ENCODE measurements around the gene HSPG2.
"Not testable (repeated sequence)": the region's sequence is repeated elsewhere in the genome, so short reads cannot be mapped to it uniquely, and the experiment has no call there.

The HSPG2 gene

DNA sequence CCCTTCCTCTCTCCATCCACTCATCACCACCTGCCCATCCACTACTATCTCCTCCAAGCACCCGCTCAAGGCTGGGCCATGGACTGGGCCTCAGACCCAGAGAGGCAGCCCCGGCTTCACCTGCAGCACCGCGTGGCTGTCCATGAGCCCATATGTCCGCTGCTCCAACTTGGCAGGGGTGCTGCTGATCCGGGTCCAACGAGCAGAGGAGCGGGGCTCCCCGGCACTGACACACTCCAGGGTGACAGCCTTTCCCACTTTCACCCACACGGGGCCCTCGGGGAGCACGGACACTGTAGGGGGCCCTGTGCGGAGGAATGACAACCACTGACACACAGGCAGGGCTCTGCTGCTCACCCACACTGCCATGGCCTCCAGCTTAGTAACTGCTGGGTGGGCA, 96.1 kb downstream of the HSPG2 start:
- DNase-seq = no peak

DNA sequence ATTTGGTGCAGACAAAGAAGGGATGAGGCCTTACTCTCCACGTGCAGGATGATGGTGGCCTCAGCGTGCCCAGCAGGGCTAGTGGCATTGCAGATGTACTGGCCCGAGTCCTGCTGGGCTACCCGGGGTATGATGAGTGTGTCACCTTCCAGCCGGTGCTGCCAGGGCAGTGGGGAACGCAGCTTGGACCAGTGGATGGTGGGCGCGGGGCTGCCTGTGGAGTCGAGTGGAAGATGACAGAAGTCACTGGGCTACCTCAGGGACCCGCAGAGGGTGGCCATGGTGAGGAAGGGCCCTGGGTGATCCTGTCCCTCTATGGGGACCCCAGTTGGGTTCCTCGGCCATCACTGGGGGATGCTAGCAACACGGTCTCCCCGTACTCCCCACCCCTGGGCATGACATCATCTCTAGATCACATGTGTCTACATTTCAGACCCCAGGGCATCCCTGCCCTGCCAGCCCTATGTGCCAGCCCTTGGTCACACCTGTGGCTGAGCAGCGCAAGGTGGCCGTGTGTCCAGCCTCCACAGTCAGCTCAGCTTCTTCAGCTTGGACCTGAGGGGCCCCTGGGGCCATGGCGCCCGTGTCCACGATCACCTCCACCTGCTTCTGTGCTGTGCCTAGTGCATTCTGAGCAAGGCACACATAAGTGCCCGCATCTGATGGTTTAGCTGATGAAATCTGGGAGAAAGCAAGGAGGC, 97.6 kb downstream of the HSPG2 start:
- DNase-seq = no peak

DNA sequence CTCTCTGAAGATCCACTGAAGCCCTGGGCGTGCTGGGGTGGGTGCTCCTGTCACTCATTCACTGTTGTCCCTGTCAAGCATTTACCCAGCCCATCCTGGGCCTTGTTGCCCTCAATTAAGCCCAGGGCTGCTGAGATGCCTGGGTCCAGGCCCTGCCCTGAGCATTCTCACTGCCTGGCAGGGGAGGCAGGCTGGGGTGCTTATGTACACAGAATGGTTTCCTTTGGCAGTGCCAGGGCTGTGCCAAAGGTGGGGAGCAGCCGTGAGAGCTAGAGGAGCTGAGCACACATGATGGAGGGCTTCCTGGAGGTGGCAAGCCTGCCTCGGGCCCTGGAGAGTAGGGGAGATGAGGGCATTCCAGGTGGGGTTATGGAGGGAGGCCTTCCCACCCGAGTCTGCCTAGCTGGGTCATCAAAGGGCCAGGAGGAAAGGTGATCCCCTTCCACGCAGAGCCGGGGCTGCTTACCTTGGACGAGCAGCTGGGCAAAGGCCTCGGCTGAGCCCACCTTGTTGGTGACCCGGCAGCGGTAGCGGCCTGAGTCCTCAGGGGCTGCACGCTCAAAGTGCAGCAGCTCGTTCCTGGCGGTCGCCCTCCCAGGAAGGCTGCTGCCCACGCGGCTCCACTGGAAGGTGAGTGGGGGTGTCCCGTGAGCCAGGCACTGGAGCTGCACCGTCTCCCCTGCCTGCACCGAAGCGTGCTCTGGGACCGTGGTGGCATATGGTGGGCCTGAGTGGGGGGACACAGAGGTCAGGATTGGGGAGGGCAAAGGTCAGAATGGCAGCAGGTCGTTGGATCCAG, 98.6 kb downstream of the HSPG2 start:
- DNase-seq = no peak

DNA sequence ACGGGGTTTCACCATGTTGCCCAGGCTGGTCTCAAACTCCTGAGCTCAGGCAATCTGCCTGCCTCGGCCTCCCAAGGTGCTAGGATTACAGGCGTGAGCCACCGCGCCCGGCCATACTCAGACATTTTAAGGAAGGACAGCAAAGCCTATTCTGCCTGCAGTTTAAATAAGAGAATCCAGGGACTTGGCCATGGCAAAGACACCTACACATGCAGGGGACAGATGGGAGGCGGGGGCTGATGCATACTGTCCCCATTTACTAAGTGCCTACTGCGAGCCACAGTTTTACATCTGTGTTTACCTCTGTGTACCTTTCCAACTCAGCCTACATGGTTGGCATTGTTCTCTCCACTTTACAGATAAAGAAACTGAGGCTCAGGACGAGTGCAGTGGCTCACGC, 99.6 kb downstream of the HSPG2 start:
- no peak for DNase-seq

DNA sequence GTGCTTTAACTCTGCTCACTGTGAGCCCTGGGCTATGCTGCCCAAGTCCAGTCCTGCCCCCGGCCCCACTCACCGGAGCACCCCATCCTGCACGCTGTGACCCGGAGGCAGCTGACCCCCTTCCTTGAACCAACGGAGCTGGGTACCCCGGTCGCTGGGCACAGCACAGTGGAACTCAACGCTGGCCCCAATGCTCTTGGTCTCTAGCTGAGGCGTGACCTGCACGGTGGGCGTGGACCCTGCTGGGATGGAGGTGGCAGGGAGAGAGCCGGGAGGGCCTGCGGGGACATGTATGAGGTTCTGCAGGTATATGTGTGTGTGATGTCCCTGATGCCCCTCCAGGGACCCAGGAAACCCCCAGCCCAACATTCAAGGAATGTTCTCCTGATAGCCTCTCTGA, 100.4 kb downstream of the HSPG2 start:
- DNase-seq = no peak

DNA sequence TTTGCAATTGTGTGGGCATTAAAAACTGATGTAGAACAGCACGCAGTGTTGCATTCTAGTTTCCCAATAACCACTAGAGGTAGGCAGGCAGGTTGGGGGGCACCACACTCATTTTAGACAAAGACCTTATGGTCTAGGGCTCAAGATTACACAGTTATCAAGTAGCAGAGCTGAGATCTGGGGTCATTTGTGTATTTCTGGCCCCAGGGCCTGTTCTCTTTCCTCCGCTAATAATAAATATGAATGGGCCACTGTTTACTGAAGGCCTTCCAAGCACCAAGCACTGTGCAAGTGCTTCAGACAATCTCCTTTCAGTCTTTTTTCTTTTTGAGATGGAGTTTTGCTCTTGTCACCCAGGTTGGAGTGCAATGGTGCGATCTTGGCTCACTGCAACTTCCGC, 101.1 kb downstream of the HSPG2 start:
- DNase-seq = no peak

DNA sequence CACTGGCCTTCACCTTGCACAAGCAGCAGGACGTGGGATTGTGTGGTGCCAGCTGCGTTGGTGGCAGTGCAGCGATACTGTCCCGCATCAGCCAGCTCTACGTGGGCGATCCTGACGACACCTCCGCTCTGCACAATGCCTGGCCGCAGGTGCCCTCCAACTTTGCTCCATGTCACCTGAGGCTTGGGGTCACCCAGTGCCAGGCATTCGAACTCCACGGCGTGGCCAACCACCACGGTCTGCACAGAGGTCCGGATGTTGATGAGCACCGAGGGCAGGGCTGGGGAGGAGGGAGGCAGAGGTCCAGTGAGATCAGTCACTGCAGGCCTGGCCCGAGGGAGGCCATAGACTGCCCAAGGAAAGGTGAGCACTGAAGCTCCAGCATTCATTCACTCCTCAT, 102.4 kb downstream of the HSPG2 start:
- DNase-seq = no peak

DNA sequence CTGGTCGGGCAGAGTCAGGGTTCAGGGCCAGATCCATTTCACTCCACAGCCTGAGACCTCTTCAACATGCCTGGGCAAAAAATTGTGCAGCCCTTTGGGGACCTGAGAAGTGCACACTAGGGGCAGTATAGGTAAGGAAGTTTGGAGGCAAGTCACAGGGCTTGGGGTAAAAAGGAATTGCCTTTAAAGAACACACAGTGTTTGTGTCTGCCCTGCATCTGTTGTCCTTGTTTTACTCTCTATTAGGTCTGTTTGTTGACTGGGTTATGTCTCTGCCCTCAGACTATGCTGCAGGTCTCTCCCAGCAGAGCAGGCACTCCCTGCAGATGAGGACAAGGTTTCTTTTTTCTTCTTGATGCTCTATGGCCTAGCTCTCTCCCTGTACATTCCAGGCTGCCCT, 103.0 kb downstream of the HSPG2 start:
- no peak for DNase-seq

DNA sequence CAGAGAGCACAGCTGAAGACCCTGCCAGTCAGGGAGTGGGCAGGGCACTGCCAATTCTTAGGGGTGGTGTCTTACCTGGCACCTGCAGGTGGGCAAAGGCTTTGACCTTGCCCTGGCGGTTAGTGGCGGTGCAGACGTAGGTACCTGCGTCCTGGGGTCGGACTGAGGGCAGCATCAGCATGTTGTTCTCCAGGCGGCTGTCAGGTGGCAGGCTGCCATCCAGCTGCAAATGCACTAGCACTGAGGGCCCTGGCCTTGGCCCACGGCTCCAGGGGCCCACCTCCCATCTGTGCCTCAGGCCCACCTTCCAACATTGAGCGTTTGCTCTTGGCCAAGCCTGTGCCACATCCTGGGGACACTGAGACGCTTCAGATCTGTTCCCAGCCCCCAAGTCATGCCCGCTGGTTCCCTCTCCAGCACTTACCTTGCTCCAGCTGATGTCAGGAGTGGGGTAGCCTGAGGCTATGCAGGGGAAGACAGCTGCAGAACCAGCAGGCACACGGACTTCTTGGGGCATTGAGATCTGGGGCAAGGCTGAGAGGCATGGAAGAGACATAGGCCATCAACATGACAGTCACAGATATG, 103.6 kb downstream of the HSPG2 start:
- DNase-seq = no peak

DNA sequence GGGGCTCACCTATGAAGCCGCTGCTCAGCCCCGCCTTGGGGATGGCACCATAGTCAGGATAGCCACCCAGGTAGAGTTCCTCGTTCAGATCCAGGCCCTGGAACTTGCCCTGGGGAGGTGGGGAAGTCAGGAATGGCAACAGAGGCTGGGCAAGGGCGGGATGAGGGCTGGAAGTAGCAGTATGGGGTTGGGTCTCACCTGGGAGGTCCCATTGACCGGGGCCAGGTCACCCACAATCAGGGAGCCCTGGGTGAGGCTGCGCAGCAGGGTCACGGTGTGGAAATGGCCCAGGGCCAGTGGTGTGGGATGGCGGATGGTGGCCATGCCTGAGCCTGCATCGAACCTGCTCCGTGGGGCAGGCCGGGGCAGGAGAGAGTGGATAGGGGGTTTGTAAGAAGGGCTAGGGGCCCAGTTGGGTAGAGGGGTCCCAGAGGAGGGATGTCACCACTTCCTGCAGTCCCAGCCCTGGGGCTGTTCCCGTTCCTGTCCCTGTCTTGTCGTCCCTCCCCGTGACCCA, 105.6 kb downstream of the HSPG2 start:
- no peak for DNase-seq

DNA sequence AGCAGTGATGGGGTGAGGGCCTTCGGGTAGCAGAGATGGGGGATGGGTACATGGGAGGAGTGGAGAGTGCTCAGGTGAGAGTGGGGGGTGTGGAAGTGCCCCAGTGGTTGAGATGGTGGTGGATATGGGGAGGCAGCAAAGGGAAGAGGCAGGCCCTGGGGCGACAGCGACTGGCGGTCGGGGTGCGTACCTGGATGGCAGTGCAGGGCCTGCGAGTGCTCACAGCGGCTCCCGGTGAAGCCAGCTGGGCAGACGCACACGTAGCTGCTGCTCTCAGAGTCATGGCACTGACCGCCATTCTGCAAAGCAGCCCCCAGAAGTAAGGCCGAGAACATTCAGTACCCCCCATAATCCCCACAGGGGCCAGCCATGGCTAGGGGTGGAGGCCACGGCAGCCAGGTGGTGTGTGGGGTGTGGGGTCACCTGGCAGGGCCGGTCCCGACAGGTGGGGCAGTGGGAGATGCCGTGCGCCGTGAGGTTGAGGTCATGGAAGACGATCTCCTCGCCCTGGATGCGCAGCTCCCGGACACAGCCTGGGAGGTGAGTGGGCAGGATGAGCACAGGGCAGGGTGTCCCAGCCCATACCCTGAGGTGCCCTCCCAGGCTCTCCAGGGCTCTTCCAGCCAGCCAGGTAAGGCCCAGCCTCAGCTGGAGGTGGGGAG, 106.2 kb downstream of the HSPG2 start:
- no peak for DNase-seq

DNA sequence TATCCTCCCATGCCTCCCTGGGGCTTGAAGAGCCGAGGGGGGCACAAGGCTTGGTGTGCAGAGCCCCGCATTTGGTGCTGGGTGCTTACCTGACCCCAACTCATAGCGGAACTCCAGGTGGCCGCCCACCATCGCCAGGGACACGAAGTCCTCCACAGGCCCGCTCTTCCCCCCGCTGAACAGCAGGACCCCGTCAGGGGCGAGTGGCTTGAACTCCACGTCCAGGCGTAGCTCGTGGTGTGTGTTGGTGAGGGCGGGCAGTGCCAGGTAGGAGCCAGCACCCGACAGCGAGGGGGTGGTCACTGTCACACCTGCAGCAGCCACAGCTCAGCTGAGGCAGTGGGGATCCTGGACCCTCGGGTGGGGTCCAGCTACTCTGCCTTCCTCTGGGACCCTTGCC, 107.8 kb downstream of the HSPG2 start:
- DNase-seq = no peak

DNA sequence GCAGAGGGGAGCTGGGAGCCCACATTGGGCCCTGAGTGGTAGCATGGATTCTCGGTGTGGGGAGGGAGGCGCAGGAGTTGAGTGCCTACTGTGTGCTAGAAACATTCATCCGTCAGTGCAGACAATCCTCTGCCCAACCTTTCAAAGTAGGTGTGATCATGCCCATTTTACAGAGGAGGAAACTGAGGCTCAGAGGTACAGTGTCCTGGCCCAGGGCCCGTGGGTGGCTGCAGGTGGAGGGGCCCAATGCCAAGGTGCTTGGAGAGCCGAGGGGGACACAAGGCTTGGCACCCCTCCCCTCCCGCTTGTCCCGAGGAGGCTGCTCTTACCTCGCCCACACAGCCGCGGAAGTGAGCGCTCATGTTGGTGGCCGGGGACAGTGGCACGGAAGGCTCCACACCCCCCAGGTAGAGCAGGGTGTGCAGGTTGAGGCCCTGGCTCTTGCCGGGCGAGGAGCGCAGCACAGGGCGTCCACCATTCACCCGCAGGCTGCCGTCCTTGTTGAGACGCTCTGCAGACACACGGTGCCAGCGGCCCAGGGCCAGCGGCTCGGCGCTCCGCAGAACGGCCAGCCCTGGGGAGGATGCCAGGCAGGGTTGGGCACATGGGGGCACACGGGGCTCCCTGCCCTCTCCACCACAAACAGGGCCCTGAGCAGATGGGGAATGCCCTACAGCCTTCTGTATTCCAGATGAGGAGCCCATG, 108.5 kb downstream of the HSPG2 start:
- no peak for DNase-seq

DNA sequence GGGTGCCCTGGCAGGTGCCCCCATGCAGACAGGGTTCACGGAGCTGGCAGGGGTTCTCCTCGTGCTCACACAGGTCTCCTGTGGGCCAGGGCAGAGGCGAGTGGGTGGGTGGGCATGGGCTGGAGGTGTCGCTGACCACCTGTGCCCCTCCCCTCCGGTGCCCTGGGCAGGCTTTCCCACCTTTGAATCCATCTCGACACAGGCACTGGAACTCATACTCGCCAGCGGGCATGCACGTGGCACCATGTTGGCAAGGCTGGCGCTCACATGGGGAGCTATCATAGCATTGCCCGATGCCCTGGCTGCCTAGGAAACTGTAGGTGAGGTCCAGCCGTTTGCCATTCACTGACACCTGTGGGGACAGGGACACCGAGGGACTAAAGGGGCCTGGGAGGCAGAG, 109.0 kb downstream of the HSPG2 start:
- DNase-seq = no peak

DNA sequence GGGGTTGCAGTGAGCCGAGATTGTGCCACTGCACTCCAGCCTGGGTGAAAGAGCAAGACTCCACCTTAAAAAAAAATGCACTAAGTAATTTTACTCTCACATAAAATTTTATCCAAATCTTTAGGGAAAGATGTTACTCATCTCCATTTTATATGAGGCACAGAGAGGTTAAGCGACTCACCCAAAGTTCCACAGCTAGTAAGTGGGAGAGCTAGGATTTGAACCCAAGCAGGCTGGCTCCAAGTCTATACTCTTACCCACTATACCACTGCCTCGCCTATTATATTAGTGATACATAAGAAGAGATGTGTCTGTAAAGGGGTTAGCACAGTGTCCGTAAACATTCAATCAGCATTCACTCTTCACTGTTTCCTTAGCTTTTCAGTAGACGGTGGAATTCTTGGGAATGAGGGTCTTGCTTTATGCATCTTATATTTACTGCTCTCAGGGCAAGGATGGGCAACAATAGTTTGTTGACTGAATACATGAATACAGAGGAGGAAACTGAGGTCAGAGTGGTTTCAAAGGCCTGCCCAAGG, 109.9 kb downstream of the HSPG2 start:
- DNase-seq = no peak

DNA sequence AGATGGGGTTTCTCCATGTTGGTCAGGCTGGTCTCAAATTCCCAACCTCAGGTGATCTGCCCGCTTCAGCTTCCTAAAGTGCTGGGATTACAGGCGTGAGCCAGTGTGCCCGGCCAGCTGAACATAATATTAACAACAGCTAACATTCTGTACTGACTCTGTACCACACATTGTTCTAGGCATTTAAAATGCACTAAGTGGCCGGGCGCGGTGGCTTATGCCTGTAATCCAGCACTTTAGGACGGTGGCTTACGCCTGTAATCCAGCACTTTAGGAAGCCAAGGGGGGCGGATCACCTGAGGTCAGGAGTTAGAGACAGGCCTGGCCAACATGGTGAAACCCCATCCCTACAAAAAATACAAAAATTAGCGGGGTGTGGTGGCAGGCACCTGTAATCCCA, 110.4 kb downstream of the HSPG2 start:
- DNase-seq = not testable (repeated sequence)

DNA sequence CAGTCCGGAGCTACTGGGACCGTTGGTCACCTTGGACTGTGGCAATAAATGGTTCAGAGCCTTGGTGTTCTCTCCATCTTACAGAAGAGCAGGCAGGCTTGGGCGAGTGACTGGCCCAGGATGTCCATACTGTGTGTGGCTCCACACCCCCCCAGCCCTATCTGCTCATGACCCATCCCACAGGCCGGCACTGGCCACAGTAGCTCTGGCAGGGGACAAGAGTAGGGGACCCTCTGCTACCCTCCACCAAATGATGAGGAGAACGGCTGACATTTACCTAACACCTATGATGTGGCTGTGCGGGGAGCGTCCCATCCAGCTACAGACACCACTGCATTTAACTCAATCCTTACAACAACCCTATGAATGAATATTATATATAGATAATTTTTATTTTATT, 111.7 kb downstream of the HSPG2 start:
- DNase-seq = no peak

DNA sequence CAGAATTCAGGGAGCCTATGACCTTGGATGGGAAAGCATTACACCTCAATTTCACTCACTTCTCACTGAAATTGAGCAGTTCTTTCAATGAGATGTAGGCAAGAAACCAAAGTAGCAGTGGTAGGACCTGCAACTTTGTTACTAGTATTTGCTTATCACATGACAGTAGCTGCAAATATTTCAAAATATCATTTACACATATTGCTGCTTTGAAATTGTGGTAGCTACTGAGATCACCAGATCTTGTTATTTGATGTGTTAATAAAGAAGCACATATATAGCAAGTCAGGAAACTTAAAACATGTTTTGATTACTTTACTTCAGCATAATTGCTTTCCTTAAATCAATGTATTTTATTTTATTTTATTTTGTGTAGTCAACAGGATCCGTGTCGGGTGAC, 112.2 kb downstream of the HSPG2 start:
- no peak for DNase-seq

DNA sequence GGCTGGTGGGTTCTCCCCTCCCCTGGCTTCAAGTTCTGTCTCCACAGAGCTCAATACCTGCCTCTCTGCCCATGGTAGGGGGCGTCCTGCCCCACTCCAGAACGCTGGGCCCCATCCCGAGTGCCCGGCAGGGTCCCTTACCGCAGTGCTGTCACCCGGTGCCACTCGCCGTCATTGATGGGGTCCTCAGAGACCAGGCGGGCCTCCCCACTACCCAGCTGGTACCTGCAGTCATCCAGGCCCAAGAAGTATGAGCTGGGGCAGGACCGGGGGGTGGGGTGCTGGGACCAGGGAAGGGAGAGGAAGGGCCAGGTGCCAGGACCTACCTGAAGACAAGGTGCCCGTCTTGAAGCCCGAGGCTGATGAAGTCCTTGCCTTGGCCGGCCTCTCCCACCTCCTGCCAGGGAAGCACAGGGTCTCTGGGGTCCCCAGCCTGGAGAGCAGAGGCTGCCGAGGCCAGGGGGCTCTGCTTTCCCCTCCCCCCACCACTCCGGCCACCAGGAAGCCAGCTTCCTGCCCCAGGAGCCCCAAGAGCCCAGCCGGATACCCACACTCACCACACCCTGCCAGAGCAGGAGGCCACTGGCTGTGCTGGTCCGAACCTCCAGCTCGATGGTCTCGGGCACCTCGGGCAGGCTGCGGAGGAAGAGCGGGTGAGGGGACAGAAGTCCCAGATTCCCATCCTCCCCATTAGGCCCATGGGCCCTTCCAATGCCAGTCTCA, 113.0 kb downstream of the HSPG2 start:
- no peak for DNase-seq

DNA sequence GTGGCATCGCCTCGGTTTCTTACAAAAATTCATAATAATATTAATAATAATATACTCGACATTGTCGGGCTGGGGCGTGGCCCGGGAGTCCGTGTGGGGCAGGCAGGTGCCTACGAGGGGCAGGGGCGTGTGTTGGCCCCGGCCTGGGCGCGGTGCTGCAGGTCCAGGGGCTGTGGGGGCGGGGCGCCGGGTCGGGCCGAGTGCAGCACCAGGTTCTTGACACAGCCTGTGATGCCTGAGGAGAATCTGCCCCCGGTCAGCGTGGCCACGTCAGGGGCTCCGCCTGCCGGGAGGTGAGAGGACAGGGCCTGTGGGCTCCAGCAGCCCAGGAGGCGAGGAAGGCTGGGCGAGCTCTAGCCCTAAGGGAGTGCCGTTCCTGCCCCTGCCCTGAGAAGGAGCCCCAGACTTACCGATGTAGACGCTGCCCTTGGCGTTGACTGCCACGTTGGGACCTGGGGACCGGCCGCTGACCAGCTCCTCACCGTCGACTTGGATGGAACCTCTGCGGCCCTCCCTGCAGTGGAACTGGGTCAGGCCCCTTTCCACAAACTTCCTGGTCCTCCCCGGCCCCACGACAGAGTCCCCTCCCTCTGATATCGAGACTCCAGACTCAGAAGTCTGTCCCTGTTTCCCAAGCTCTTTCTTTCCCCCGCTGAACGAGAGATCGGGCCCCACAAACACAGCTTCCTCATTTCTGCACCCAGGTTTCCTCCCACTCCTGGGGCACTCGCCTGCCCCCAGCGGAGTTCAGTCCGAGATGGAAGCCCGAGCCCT, 113.7 kb downstream of the HSPG2 start:
- DNase-seq = no peak

DNA sequence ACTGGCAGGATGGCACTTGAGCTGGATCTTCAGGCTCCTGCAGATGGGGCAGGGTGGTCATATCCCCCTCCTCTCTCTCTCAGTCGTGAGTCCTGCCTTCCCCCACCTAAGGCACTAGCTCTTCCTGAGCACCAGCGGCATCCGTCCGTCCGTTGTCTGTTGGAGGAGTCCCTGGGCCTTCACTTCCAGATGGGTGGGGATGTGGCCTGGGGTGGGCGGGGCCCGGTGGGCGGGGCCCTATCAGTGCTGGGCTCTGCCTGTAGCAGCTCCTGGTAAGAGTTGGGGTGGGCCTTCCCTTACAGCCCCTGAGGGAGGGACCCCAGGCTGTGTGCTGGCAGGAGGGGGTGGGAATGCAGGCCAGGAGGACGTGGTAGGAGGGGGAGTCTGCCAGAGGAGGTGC, 114.8 kb downstream of the HSPG2 start:
- DNase-seq = no peak

All from NCI-H1694 treated with DMSO at 0.1 percent for 48 hours (cell line).